Left ventricle myocardium inferior (tissue), 1 donor: ENCODE measurements around the gene ITGA6. TPM values are rescaled to one million over a fixed set of nuclear protein-coding genes. Genes with fewer than 3 reads are reported as not detected.

Experiments used
- DNase-seq: peaks from one replicate; pipeline ENCODE4 v3.0.0-alpha.2; 2020
- H3K27ac ChIP-seq: fragments of 200-600 bp; replicated peaks from 2 replicates; pipeline ENCODE4 v1.8.0; 2021
- H3K27me3 ChIP-seq: fragments of 200-600 bp; 2 replicates; pipeline ENCODE4 v1.8.0; 2021; ENCODE audit warnings: low read depth
- H3K36me3 ChIP-seq: fragments of 200-600 bp; 2 replicates; pipeline ENCODE4 v1.8.0; 2021
- H3K4me1 ChIP-seq: fragments of 200-600 bp; 2 replicates; pipeline ENCODE4 v1.8.0; 2021
- H3K4me3 ChIP-seq: fragments of 200-600 bp; 2 replicates; pipeline ENCODE4 v1.8.0; 2021; ENCODE audit warnings: mild to moderate bottlenecking, moderate library complexity
- H3K9me3 ChIP-seq: fragments of 200-600 bp; replicated peaks from 2 replicates; pipeline ENCODE4 v1.8.0; 2021
- CTCF ChIP-seq: fragments of 200-600 bp; IDR thresholded peaks from 2 replicates; pipeline ENCODE4 v1.8.0; 2021; ENCODE audit warnings: antibody characterized with exemption, mild to moderate bottlenecking, borderline replicate concordance
- intact Hi-C: fragments of 100-400 bp; cut with micrococcal nuclease; formaldehyde crosslinking; loops from one replicate; pipeline ENCODE4 v1.11.0; 2022
- total RNA-seq: library from RNA; stranded (reverse); fragmentation: NEBNext Ultra II Directional; extraction: Animal tissue kit (Norgen Biotek cat#: 25700); gene quantifications from one replicate; pipeline ENCODE4 v1.2.1, GENCODE V29; 2021
- donor health status: DM: no; HTN: yes; CAD: no; lungs with severe emphysema.

Gene ITGA6
- total RNA-seq, 1 donor from 2014 or later = 42.0 TPM

DNA sequence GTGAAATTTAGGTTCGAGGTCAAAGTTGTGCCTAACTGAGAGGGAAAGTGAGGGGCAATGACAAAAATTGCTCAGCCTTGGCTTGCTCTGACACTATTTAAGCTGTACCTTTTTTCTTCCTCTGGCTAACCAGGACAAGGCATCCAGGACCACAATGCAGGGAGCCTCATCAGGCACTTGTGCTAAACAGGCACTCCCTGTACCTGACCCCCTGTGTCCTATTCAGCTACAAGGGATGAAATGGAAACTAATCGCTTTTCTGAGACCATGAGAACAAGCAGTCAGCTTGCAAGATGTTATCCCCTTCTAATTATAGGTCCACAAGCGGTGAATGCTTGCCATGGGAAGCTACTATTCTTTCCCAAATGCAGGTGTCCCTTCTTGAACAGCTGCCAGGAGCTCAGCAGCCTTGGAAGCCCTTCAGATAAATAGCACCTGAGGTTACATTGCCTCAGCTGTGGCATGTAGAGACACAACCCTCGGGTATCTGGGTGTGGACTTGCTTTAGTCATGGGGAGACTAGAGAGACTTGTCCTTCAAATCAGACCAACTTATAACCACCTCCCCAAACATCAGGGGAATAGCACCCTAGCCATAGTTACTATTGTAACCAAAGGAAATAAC, 19.1 kb upstream of the ITGA6 start:
- H3K36me3 ChIP-seq = no peaks in the 10 kb centered on the region
- DNase-seq = no peak
- no peak overlapping the region for H3K4me3 ChIP-seq
- H3K27ac ChIP-seq = peak overlapping the region; percentile 84
- no peaks in the 10 kb centered on the region for H3K27me3 ChIP-seq
- no peaks in the 10 kb centered on the region for H3K9me3 ChIP-seq
- intact Hi-C loops = no loop called here
- TF ChIP-seq CTCF = no peak
- H3K4me1 ChIP-seq = peaks cover 29% of the 10 kb centered on the region

DNA sequence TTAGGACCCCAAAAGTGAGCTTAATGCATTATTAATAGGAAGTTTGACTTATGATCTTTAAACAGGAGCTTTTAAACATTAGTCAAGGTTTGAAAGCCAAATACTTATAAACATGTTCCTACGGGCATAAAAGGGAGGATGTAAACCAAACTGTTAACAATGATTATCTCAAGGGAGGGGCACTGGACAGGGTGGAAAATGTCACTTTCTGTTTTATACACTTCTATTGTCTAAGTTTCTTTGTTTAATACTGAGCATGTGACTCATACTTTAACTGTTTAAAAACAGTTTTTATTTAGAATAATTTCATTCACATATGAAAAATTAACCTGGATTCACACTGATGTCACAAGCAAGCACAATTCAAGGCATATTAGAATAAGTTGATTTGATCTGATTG, 18.3 kb upstream of the ITGA6 start:
- intact Hi-C loops = no loop called here
- no peak for DNase-seq
- peaks cover 24% of the 10 kb centered on the region for H3K4me1 ChIP-seq

GRCh38 chr2:172412984-172413492, 14.3 kb upstream of the ITGA6 start:
- no peak for TF ChIP-seq CTCF
- Histone ChIP-seq H3K36me3 (no peaks in the 10 kb centered on the region), H3K4me3 (no peak overlapping the region), H3K27me3 (no peaks in the 10 kb centered on the region), H3K9me3 (no peaks in the 10 kb centered on the region), H3K4me1 (peaks cover 13% of the 10 kb centered on the region), H3K27ac (no peak overlapping the region)
- intact Hi-C loops = no loop called here
- no peak for DNase-seq

More for the DNA sequence above, 18.3 kb upstream of the ITGA6 start:
- H3K36me3 ChIP-seq = no peaks in the 10 kb centered on the region
- no peaks in the 10 kb centered on the region for H3K27me3 ChIP-seq
- no peak for TF ChIP-seq CTCF
- peak overlapping the region; percentile 84 for H3K27ac ChIP-seq
- H3K4me3 ChIP-seq = no peak overlapping the region
- no peaks in the 10 kb centered on the region for H3K9me3 ChIP-seq

DNA sequence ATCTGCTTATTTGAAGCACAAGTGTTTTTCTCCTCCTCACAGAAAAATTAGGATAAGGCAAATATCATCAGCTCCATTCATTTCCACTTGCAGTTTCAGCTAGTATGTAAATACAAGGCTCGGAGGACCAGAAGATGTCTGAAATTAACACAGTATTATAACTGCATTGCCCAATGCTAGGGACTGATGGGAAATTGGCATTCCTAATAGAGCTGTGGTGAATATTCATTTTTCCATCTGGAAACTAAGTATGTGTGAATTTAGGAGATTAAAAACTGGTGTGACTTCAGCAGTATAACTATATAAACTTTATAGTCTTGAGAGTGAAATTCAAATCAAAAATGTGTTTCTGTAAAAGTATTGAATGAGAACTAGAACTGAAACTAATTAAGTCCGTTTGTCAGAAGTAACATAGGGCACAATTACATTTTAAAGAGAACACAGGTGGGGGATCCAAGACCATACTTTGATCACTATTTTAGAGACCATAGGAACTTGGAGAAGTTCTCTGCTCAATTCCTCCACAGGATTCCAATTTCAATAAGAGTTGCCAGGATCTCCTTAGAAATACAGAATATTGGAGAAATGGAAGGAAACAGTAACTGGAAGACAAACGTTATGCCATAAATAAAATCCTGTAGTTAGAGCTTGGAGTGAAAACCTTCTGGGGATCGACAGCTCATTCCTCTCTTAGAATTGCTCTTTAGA, 12.1 kb upstream of the ITGA6 start:
- H3K27me3 ChIP-seq = no peaks in the 10 kb centered on the region
- intact Hi-C loops = no loop called here
- no peaks in the 10 kb centered on the region for H3K36me3 ChIP-seq
- no peaks in the 10 kb centered on the region for H3K4me1 ChIP-seq
- H3K27ac ChIP-seq = no peak overlapping the region
- no peak overlapping the region for H3K4me3 ChIP-seq
- no peak for DNase-seq
- no peaks in the 10 kb centered on the region for H3K9me3 ChIP-seq
- TF ChIP-seq CTCF = no peak

DNA sequence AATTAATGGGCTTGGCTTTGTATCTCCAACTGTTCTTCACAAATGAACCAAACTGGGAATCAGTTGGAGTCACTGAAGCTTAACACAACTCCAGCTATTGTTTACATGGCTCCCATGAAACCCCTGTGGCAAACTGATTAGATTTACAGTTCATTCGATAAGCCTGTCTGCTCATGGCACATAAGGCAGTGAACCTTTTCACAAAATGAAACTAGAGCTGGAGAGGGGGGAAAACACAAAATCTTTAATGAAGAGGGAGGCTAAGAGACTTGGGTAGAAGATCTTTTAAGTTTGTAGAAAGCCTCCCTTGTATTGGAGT, 11.6 kb upstream of the ITGA6 start:
- DNase-seq = no peak
- no peaks in the 10 kb centered on the region for H3K27me3 ChIP-seq
- H3K4me1 ChIP-seq = no peaks in the 10 kb centered on the region
- TF ChIP-seq CTCF = no peak
- H3K36me3 ChIP-seq = no peaks in the 10 kb centered on the region
- no peak overlapping the region for H3K4me3 ChIP-seq
- H3K9me3 ChIP-seq = no peaks in the 10 kb centered on the region
- H3K27ac ChIP-seq = no peak overlapping the region
- intact Hi-C loops = no loop called here
